Brain pericyte (primary cell): ENCODE measurements around the gene TMEM35B.
"Not testable (repeated sequence)": the region's sequence is repeated elsewhere in the genome, so short reads cannot be mapped to it uniquely, and the experiment has no call there.

ENCODE experiments used
- DNase-seq: peaks from one replicate; pipeline ENCODE4 v3.0.0-alpha.2; 2012; ENCODE audit warnings: low read depth, low spot score

The TMEM35B gene

DNA sequence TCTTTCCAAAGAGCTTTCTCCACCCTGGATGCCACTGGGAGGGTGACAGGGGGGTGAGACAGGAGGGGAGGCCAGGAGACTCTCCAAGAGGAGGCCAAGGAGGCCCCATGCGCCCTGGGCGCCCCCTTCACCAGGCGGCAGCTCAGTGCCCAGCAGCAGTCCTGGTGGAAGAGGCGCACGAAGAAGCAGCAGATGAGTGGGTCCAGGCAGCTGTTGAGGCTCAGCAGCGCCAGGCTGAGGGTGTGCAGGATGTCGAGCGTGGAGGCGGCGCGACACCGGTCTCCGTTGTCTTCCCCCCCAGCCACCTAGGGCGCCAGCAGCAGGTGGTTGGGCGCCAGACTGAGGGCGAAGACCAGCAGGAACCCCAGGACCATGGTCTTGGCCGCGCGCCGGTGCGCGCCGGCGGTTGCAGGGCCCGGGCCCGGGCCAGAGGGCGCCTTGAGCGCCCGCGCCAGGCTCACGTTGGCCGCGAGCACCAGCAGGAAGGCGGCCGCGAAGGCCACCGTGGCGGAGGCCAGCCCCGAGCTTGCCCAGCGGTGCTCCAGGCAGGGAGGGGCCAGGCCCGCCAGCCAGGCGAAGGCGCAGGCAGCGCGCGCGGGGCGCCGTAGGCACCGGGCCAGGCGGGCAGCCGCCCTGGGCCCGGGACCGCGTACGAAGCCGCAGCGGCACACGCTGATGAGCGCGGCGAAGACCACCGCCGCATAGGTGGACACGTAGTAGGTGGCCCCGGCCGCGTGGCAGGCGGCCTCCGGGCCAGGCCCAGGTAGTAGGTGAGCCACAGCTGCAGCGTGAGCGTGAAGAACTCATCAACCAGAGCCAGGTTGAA, 8.6 kb downstream of the TMEM35B start:
- no peak for DNase-seq

- DNase-seq, result no peak
These were observed 9.4 kb downstream of the TMEM35B start for GRCh38 chr1:34975771-34976170.

DNA sequence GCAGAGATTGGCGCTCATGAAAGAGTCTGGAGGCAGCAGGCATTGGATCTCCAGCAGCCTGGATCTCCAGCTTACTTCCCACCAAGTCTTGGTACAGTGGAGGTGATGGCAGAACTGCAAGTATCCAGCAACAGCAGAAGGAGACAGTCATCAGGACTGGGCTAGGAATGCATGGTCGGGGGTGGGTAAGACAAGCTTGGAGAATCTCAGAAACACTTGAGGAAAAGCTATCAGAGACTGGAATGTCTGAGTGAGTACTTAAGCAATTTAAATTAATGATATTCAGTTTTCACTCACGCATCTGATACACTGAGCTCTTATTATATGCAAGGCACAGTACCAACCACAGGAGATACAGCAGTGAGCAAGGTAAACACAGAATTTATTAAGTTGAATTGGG, 9.8 kb downstream of the TMEM35B start:
- DNase-seq, result no peak

GRCh38 chr1:34974626-34975025, 10.5 kb downstream of the TMEM35B start:
- DNase-seq, result no peak

GRCh38 chr1:34973326-34973725, 11.8 kb downstream of the TMEM35B start:
- no peak for DNase-seq

GRCh38 chr1:34970829-34971228, 14.3 kb downstream of the TMEM35B start:
- DNase-seq, result no peak

DNA sequence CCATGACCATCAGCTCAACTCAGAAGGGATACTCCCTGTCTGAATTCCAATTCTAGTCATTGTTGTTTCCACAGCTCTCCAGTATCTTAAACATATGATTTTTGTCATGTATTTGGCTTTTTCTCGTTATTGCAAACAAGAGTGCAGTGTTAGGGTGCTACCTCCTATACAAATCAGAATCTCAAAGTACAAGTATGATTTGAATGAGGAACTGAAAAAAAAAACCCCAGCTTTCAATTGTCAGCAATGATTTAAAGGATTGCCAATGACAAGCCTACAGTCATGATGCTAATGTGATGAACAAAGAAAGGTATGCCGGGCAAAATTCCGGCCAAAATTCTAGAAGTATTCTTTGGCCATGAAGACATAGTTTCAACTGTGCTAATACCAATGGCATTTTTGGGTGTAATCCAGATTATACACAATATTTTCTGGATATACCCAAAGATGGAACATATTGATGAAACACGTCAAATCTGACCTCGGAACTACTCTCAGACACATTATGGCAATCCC, 14.9 kb downstream of the TMEM35B start:
- no peak for DNase-seq

GRCh38 chr1:34968297-34968696, 16.9 kb downstream of the TMEM35B start:
- not testable (repeated sequence) for DNase-seq

GRCh38 chr1:34967672-34968071, 17.5 kb downstream of the TMEM35B start:
- DNase-seq, result not testable (repeated sequence)

- no peak for DNase-seq
These were observed 19.6 kb downstream of the TMEM35B start for GRCh38 chr1:34965597-34965996.

DNA sequence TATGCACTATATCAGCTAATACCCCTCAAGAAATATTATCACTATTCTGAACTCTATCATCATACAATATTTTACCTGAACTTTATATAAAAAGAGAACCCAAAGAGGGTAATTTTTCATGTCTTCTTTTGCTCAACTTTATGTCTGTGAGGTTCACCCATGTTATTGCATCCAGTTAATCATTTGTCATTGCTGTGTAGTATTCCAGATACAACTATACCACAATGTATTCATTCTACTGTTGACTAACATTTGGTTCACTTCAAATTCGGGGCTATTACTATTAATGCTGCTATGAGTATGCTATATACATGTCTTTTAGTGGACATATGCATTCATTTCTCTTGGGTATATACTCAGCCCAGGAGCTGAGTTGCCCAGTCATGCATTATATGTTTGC, 34.7 kb downstream of the TMEM35B start:
- no peak for DNase-seq

GRCh38 chr1:34948739-34949138, 36.4 kb downstream of the TMEM35B start:
- not testable (repeated sequence) for DNase-seq

DNA sequence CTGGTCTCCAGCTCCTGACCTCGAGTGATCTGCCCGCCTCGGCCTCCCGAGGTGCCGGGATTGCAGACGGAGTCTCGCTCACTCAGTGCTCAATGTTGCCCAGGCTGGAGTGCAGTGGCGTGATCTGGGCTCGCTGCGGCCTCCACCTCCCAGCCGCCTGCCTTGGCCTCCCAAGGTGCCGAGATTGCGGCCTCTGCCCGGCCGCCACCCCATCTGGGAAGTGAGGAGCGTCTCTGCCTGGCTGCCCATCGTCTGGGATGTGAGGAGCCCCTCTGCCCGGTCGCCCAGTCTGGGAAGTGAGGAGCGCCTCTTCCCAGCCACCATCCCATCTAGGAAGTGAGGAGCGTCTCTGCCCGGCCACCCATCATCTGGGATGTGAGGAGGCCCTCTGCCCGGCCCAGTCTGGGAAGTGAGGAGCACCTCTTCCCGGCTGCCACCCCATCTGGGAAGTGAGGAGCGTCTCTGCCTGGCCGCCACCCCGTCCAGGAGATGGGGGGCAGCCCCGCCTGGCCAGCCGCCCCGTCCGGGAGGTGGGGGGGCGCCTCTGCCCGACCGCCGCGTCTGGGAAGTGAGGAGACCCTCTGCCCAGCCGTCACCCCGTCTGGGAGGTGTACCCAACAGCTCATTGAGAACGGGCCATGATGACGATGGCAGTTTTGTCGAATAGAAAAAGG, 37.4 kb downstream of the TMEM35B start:
- not testable (repeated sequence) for DNase-seq

DNA sequence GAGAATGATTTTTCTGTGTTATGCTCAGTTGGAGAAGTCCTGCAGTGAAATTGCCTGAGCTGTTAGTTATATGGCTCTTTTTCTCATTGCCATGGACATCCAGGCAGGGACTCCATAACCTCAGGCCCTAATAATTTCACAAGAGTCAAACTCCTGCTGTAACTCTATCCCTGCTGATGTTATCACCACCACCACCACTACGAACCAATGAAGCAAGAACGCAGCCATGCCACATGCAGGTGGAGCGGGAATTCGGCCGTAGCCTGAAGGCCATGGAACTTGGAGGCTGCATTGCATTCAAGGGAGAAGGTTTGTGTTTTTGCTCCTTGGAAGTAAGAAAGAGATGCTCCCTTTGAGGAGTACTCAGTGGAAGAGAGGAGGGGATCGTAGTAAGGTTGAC, 38.9 kb downstream of the TMEM35B start:
- DNase-seq, result no peak

DNA sequence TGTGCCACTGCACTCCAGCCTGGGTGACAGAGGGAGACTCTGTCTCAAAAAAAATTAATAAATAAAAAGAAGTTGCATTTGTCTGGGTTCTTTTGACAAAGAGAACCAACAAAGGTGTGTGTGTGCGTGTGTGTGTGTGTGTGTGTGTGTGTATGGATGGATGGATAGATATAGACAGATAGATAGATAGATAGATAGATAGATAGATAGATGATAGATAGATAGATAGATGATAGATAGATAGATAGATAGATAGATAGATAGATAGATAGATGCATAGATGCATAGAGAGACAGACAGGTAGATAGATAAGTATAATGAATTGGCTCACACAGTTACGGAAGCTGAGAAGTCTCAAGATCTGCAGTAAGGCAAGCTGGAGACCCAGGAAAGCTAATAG, 43.3 kb downstream of the TMEM35B start:
- DNase-seq, result not testable (repeated sequence)
